ENCODE measurements around the gene MFSD2A.
"Not testable (repeated sequence)": the region's sequence is repeated elsewhere in the genome, so short reads cannot be mapped to it uniquely, and the experiment has no call there.

MFSD2A gene

GRCh38 chr1:39940980-39941871 is 13.7 kb upstream of the MFSD2A start:
- no peak for DNase-seq (ENCODE audit: low read depth in 2 of 2)

DNA sequence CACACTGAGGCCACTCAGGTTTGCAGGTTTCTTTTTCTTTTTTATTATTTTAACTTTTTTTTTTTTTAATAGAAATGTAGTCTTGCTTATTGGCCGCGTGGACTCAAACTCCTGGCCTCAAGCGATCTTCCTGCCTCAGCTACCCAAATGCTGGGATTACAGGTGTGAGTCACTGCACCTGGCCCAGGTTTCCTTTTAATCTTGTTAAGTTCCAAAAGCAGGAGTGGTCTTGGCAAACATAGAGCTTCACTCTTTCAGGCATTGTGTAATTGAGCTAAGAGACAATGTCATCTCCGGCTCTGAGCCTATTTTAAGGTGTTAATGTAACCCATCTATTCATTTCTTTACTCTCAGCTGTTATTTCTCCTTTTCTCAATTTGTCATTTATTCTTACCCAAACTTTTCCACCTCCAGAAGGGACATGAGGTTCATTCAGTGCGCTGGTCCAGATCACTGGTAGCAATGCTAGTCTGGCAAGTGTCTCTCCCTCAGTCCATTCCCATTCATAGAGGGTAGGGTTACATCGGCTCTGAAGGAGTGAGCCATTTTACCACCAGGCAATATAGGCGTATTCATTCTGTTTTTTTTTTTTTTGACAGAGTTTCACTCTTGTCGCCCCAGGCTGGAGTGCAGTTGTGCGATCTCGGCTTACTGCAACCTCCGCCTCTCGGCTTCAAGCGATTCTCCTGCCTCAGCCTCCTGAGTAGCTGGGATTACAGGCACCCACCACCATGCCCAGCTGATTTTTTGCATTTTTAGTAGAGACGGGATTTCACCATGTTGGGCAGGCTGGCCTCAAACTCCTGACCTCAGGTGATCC is 11.3 kb upstream of the MFSD2A start:
- DNase-seq (ENCODE audit: low read depth in 2 of 2), result no peak

DNA sequence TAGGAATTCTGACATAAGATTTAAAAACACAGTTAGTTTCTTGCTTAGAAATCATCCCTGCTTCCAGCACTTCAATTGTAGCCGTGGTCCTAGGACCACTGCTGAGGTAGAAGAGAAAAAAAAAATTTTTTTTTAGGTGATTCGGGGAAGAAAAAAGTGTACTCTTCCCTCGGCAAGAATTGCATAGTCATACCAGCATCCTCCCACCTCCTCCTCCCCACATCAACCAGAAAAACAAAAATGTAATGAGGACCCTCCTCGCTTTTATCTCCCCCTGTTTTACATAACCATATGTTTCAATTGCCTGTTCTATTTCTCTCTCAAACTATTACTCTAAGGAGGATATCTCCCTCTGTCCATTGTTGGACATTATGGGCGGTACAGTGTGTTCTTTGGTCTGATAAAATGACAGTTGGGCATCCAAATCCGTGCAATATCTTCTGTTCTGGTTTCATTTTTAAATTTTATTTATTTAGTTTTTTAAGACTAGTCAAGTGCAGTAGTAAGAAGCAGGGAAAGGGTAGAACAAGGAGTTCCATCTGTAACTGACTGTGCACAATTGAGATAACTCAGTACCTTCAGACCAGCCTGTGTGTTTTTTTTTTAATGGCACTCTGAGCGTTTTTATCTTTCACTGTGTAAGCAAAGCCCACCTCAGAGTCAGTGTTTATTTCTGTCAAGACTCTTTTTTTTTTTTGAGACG is 10.4 kb upstream of the MFSD2A start:
- DNase-seq (ENCODE audit: low read depth in 2 of 2), result no peak

DNA sequence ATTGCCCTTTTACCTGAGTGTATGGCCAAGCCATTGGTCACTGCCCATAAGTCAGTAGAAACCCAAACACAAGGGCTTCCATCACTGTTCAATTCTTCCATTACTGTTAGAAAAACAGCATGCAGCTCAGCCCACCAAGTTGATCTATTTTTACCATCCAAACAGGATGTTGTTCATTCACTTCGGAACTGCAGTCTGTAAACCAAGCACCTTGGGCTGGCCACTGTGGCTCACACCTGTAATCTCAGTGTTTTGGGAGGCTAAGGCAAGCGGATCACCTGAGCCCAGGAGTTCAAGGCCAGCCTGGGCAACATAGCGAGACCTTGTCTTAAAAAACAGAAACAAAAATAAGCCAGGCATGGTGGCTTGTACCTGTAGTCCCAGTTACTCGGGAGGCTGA is 8.7 kb upstream of the MFSD2A start:
- no peak for DNase-seq (ENCODE audit: low read depth in 2 of 2)

GRCh38 chr1:39947260-39947659 is 7.7 kb upstream of the MFSD2A start:
- DNase-seq (ENCODE audit: low read depth in 2 of 2), result no peak

GRCh38 chr1:39949891-39950290 is 5.1 kb upstream of the MFSD2A start:
- DNase-seq (ENCODE audit: low read depth in 2 of 2), result no peak

GRCh38 chr1:39951926-39952325 is 3.0 kb upstream of the MFSD2A start:
- DNase-seq (ENCODE audit: low read depth in 2 of 2), result no peak

GRCh38 chr1:39952359-39953110 is 2.4 kb upstream of the MFSD2A start:
- DNase-seq (ENCODE audit: low read depth in 2 of 2), result no peak

GRCh38 chr1:39954324-39954869 is 548 bp upstream of the MFSD2A start:
- DNase-seq (ENCODE audit: low read depth in 2 of 2), result no peak

GRCh38 chr1:39955547-39956539 is 898 bp downstream of the MFSD2A start:
- peak in 1 of 2 donors; percentile 45 for DNase-seq (ENCODE audit: low read depth in 2 of 2)

- no peak for DNase-seq (ENCODE audit: low read depth in 2 of 2)
Observed at GRCh38 chr1:39957299-39958015, 2.5 kb downstream of the MFSD2A start.

DNA sequence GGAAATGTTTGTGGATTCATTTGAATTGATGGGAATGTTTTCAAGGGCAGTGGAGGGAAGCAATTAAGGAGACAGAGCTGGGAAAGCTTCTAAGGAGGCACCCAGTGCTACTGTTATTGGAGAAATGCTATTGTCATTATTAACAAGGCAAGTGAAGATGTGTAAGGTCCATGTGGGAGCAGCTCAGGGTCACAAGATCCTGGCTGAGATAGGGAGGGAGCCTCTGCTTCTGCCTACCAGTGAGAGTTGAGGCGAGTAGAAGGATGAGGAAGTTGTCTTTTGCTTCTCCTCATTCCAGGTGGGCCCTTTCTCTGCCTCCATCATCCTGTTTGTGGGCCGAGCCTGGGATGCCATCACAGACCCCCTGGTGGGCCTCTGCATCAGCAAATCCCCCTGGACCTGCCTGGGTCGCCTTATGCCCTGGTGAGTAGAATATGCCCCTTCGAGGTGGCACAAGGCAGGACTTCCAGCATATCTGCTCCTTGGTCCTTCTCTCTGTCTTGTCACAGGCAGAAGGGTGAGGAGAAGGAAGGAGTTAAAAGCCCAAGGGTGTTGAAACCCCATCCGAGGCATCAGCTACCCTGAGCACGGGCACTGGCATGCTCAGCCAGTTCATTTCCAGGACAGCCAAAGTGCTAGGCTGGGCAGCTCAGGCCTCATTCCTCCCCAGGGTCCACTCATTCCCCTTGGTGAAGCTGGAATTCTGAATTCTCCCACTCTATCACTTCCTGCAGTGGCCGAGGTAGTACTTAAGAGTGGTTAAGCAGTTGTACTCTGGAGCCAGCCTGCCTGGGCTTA is 3.7 kb downstream of the MFSD2A start:
- no peak for DNase-seq (ENCODE audit: low read depth in 2 of 2)

DNA sequence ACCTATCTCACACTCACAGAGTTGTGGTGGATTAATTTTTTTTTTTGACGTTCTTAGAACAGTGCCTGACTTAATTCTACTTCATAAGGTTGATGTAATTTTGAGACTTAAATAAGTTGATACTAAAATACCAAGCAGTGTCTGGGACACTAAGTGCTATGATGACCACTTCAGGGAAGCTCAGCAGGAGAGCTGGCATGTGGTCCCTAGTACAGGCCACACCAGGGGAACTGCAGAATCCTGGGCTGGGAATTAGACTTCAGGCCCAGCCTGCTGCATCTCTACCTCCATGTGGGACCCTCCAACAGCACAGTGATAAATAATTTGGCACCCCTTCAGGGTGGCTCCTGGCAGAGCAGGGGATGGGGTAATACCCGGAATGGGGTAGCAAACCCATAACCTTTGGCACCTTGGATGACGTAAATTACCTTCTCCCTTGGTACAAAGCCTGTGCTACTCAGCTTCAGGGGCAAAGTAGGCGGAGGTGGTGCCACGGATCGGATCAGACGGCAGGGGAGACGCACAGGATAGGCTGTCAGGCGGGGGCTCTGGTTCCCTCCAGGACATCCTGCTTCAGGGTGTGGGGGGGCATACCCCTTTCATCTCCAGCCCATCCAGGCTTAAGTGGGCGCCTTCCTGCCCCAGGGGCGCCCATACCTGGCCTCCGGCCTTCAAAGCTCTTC is 4.8 kb downstream of the MFSD2A start:
- DNase-seq (ENCODE audit: low read depth in 2 of 2), result no peak

- DNase-seq (ENCODE audit: low read depth in 2 of 2), result no peak
Observed at GRCh38 chr1:39960431-39960958, 5.5 kb downstream of the MFSD2A start.

GRCh38 chr1:39962450-39962825 is 7.5 kb downstream of the MFSD2A start:
- no peak for DNase-seq (ENCODE audit: low read depth in 2 of 2)

GRCh38 chr1:39962964-39963363 is 8.0 kb downstream of the MFSD2A start:
- DNase-seq (ENCODE audit: low read depth in 2 of 2), result not testable (repeated sequence)

DNA sequence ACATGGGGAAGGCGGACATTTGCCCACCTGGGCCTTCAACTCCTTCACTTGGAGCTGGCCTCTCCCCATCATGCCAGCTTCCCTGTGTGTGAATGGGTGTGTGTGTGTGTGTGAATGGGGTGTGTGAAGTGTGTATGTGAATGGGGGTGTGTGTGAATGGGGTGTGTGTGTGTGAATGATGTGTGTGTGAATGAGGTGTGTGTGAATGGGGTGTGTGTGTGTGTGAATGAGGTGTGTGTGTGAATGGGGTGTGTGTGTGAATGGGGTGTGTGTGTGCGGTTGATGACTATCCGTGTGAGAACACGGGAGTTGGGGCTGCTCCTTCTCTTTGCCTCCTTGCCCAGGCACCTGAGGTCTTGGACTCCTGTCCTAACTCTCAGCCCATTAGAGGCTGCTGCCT is 9.6 kb downstream of the MFSD2A start:
- DNase-seq (ENCODE audit: low read depth in 2 of 2), result no peak

GRCh38 chr1:39965044-39965443 is 10.1 kb downstream of the MFSD2A start:
- no peak for DNase-seq (ENCODE audit: low read depth in 2 of 2)

Measured in stimulated activated CD4-positive, alpha-beta T cell treated with anti-CD3 and anti-CD28 coated beads, Interleukin-1b, Interleukin-23, amount 100 ng/mL, for 1 hour (primary cell).